Tibial artery (tissue), 4 donors: ENCODE data around the gene KIF13A.
"Not testable (repeated sequence)": the region's sequence is repeated elsewhere in the genome, so short reads cannot be mapped to it uniquely, and the experiment has no call there.

Source experiments
- DNase-seq, 2 donors: peaks; one replicate each; pipeline ENCODE4 v3.0.0-alpha.2; 2019
- H3K27ac ChIP-seq, 2 donors: fragments of 200-600 bp; sonication (generic) in 1 of 2; 1 replicate in 1 of 2; 2 replicates in 1 of 2; pipeline ENCODE4 v1.5.1; 2018 to 2019; ENCODE audit warnings: mild to moderate bottlenecking in 1 of 2
- H3K27me3 ChIP-seq, 2 donors: fragments of 200-600 bp; sonication (generic) in 1 of 2; one replicate each; pipeline versions ENCODE4 v1.5.1 to v1.6.0; 2016 to 2019
- H3K36me3 ChIP-seq, 3 donors: fragments of 200-600 bp; sonication (generic) in 2 of 3; one replicate each; pipeline ENCODE4 v1.5.1; 2016 to 2019; ENCODE audit warnings: mild to moderate bottlenecking in 2 of 3
- H3K4me1 ChIP-seq, 4 donors: fragments of 200-600 bp; sonication (generic) in 2 of 4; 1 replicate in 3 of 4; 2 replicates in 1 of 4; pipeline ENCODE4 v1.5.1; 2016 to 2019
- H3K4me3 ChIP-seq, 2 donors: fragments of 200-600 bp; sonication (generic) in 1 of 2; 1 replicate in 1 of 2; 2 replicates in 1 of 2; pipeline ENCODE4 v1.5.1; 2018 to 2019; ENCODE audit warnings: mild to moderate bottlenecking in 2 of 2
- H3K9me3 ChIP-seq, 3 donors: fragments of 200-600 bp; sonication (generic) in 1 of 3; one replicate each; pipeline ENCODE4 v1.5.1; 2016 to 2019
- intact Hi-C: fragments of 100-400 bp; cut with DNase I; formaldehyde crosslinking; loops from one replicate; pipeline ENCODE4 v1.15.0; 2023; ENCODE audit warnings: low total_unique reads
- TF ChIP-seq, protein P1 (sequence below), 2 experiments: fragments of 200-600 bp in 1 of 2; fragments of 450-650 bp in 1 of 2; IDR thresholded peaks; one replicate each; pipeline ENCODE4 v1.5.1; 2017 to 2019; ENCODE audit warnings: antibody characterized with exemption in 2 of 2, mild to moderate bottlenecking in 1 of 2, moderate library complexity in 1 of 2

The KIF13A gene

DNA sequence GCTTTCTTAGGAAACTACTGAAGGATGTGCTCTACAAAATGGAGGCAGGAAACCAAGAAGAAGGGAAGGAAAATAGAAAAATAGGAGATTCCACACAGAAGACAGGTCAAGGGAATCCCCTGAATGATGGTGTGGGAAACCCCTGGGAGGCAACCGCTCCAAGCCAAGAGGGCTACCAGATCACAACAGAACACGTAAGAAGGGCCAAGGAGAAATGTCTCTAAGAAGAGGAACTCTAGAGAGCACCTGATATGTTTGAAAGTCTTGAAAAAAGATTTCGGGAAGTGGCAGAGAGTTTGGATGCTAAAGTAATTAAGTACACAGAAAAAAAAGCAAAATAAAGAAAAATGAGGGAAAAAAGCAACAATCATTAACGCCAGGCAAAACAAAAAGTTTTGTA lies 7.1 kb downstream of the KIF13A start:
- Histone ChIP-seq H3K9me3 (no peaks in the 10 kb centered on the region), H3K36me3 (peaks cover 0 to 4% (median 0%) of the 10 kb centered on the region in 3 donors), H3K27me3 (no peaks in the 10 kb centered on the region), H3K4me1 (peaks cover 0 to 51% (median 22%) of the 10 kb centered on the region in 4 donors), H3K4me3 (no peak overlapping the region), H3K27ac (peak overlapping the region; percentile 8 to 14)
- TF ChIP-seq, protein P1, sequence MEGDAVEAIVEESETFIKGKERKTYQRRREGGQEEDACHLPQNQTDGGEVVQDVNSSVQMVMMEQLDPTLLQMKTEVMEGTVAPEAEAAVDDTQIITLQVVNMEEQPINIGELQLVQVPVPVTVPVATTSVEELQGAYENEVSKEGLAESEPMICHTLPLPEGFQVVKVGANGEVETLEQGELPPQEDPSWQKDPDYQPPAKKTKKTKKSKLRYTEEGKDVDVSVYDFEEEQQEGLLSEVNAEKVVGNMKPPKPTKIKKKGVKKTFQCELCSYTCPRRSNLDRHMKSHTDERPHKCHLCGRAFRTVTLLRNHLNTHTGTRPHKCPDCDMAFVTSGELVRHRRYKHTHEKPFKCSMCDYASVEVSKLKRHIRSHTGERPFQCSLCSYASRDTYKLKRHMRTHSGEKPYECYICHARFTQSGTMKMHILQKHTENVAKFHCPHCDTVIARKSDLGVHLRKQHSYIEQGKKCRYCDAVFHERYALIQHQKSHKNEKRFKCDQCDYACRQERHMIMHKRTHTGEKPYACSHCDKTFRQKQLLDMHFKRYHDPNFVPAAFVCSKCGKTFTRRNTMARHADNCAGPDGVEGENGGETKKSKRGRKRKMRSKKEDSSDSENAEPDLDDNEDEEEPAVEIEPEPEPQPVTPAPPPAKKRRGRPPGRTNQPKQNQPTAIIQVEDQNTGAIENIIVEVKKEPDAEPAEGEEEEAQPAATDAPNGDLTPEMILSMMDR (IDR thresholded peaks at IDR 0.05), result no peak
- no peak for DNase-seq
- intact Hi-C loops, result loop anchor here (10.0 kb wide), 2 partner anchors 66 to 116 kb away; no protein-coding TSS in a partner anchor

DNA sequence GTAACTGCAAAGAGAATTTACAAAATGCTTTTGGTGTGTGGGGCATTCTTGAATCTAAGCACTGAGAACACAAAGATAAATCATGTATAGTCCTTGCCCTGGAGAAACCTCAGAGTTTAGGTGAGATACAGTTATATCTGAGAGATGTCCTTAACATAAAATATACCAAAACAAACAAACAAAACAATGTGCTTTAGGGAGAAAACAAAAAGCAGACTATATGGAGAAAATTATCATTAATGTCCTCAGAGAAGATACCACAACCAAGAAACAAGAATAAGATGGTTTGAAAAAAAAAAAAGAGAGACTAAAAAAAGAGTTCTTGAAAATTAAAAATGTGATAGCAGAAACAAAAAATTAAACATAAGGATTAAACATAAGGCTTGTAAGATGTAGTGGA lies 8.0 kb downstream of the KIF13A start:
- no peak for DNase-seq
- H3K27ac ChIP-seq, result no peak overlapping the region
- TF ChIP-seq, protein P1 (IDR thresholded peaks at IDR 0.05), result no peak
- H3K4me1 ChIP-seq, result peaks cover 0 to 56% (median 16%) of the 10 kb centered on the region in 4 donors
- H3K9me3 ChIP-seq, result no peaks in the 10 kb centered on the region
- H3K36me3 ChIP-seq, result peaks cover 0 to 4% (median 0%) of the 10 kb centered on the region in 3 donors
- H3K27me3 ChIP-seq, result no peaks in the 10 kb centered on the region
- intact Hi-C loops, result no loop called here
- no peak overlapping the region for H3K4me3 ChIP-seq

DNA sequence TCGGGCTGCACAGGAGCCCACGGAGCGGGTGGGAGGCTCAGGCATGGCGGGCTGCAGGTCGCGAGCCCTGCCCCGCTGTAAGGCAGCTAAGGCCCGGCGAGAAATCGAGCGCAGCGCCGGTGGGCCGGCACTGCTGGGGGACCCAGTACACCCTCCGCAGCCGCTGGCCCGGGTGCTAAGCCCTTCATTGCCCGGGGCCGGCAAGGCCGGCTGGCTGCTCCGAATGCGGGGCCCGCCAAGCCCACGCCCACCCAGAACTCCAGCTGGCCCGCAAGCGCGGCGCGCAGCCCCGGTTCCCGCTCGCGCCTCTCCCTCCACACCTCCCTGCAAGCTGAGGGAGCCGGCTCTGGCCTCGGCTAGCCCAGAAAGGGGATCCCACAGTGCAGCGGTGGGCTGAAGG lies 11.2 kb downstream of the KIF13A start:
- H3K27me3 ChIP-seq, H3K36me3 ChIP-seq, DNase-seq, H3K9me3 ChIP-seq, H3K27ac ChIP-seq, H3K4me3 ChIP-seq, intact Hi-C loops: not testable (repeated sequence)
- peaks cover 0 to 60% (median 15%) of the 10 kb centered on the region in 4 donors for H3K4me1 ChIP-seq

DNA sequence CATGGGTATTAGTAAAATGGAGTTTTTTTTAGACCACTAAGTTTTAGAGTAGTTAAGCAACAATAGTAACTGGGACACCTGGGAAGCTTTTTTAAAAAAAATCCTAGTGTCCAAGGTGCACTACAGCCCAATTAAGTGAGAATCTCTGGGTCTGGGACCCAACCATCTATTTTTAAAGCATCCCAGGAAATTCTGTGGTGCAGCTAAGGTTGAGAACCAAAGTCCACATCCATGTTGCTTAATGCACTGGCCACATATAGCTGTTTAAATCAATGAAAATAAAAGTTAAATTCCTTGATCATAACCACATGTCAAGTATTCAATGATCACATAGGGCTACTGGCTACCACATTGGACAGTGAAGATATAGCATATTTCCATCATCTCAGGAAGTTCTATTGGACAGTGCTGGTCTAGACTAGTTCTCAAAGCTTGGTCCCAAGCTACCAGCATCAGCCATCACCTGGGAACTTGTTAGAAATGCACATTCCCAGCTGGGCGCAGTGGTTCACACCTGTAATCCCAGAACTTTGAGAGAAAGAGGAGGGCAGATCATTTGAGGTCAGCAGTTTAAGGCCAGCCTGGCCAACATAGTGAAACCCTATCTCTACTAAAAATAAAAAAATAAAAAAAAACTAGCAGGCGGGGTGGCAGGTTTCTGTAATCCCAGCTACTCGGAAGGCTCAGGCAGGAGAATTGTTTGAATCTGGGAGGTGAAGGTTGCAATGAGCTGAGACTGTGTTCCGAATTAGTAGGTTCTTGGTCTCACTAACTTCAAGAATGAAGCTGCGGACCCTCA lies 12.7 kb downstream of the KIF13A start:
- TF ChIP-seq, protein P1 (IDR thresholded peaks at IDR 0.05), result no peak
- Histone ChIP-seq H3K4me1 (peaks cover 0 to 60% (median 19%) of the 10 kb centered on the region in 4 donors), H3K27ac (no peak overlapping the region), H3K27me3 (no peaks in the 10 kb centered on the region), H3K9me3 (no peaks in the 10 kb centered on the region), H3K36me3 (no peaks in the 10 kb centered on the region), H3K4me3 (no peak overlapping the region)
- no peak for DNase-seq
- intact Hi-C loops, result no loop called here

DNA sequence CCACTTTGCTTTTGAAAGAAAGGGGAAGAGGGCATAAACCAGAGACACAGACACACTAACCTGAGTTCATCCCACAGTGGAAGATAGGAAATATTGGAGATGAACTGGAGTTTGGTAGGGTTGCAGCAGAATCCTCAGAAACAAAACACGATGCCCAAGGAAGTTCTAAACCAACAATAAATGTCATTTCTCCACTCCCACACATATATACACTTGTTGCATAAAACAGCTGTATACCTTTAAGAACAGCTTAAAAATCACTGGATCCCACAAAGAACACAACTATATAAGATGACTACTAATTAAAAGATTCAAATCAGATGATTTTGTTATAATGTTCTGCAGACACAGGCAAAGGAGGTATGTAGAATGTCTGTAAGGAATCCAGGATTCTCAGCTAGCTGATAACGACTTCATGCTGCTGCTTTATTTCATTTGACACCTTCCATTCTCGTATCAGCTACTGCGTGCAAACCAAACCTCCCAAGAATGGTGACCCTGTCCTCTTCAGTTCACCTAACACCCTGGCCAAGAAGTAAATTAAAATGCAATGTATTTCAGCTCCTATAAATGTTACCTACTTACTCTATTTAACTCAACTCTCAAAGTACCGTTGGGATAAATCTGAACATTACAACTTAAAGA lies 14.3 kb downstream of the KIF13A start:
- DNase-seq, result no peak
- H3K27ac ChIP-seq, result peak overlapping the region in 1 of 2 donors; percentile 39
- no peaks in the 10 kb centered on the region for H3K27me3 ChIP-seq
- H3K4me3 ChIP-seq, result no peak overlapping the region
- no peaks in the 10 kb centered on the region for H3K36me3 ChIP-seq
- no peaks in the 10 kb centered on the region for H3K9me3 ChIP-seq
- TF ChIP-seq, protein P1 (IDR thresholded peaks at IDR 0.05), result no peak
- intact Hi-C loops, result no loop called here
- H3K4me1 ChIP-seq, result peaks cover 0 to 72% (median 32%) of the 10 kb centered on the region in 4 donors
